Measurements from ENCODE around the gene CSPG4.

GRCh38 chr15:75641179-75641503, 71.5 kb downstream of the CSPG4 start:
- TF ChIP-seq EZH2 (IDR thresholded peaks at IDR 0.05): no peak
- no peak for TF ChIP-seq POLR2AphosphoS5 (IDR thresholded peaks at IDR 0.05; ENCODE audit: borderline replicate concordance, low read depth, low read length)
